HepG2 (cell line): ENCODE measurements around the gene CDH23. TPM values are rescaled to one million over a fixed set of nuclear protein-coding genes. Genes with fewer than 3 reads are reported as not detected.

ENCODE experiments used
- AKAP8 ChIP-seq: sonication (generic); formaldehyde crosslinking; IDR thresholded peaks from 2 replicates; pipeline ENCODE4 v1.5.1; 2020; ENCODE audit warnings: mild to moderate bottlenecking, missing genetic modification reagents
- CENPT ChIP-seq: sonication (generic); formaldehyde crosslinking; IDR thresholded peaks from 2 replicates; pipeline ENCODE4 v1.8.0; 2022; ENCODE audit warnings: low read depth, mild to moderate bottlenecking, moderate library complexity, missing genetic modification reagents
- ESRRA ChIP-seq: sonication (generic); formaldehyde crosslinking; IDR thresholded peaks from 2 replicates; pipeline ENCODE4 v1.5.1; 2020; ENCODE audit warnings: mild to moderate bottlenecking, low read depth, missing genetic modification reagents
- FOSL1 ChIP-seq: sonication (generic); formaldehyde crosslinking; IDR thresholded peaks from 2 replicates; pipeline ENCODE4 v1.9.0; 2021; ENCODE audit warnings: missing genetic modification reagents, borderline replicate concordance
- KLF6 ChIP-seq: IDR thresholded peaks from 2 replicates; pipeline ENCODE4 v1.8.0; 2016; ENCODE audit warnings: missing biosample characterization, missing genetic modification reagents
- NCOA1 ChIP-seq: sonication (generic); formaldehyde crosslinking; IDR thresholded peaks from 2 replicates; pipeline ENCODE4 v1.9.0; 2021; ENCODE audit warnings: missing genetic modification reagents
- NFE2L1 ChIP-seq: sonication (generic); formaldehyde crosslinking; IDR thresholded peaks from 2 replicates; pipeline ENCODE4 v1.4.0; 2020; ENCODE audit warnings: missing genetic modification reagents, mild to moderate bottlenecking, borderline replicate concordance
- RCOR2 ChIP-seq: IDR thresholded peaks from 2 replicates; pipeline ENCODE4 v1.6.1; 2016; ENCODE audit warnings: missing biosample characterization, missing genetic modification reagents
- SAFB2 ChIP-seq: sonication (generic); formaldehyde crosslinking; IDR thresholded peaks from 2 replicates; pipeline ENCODE4 v1.5.1; 2020; ENCODE audit warnings: missing genetic modification reagents, low read depth, mild to moderate bottlenecking, borderline replicate concordance
- SMAD3 ChIP-seq: sonication (generic); formaldehyde crosslinking; IDR thresholded peaks from 2 replicates; pipeline ENCODE4 v1.4.0; 2020; ENCODE audit warnings: missing genetic modification reagents
- SMAD9 ChIP-seq: sonication (generic); formaldehyde crosslinking; IDR thresholded peaks from 2 replicates; pipeline ENCODE4 v1.5.1; 2020; ENCODE audit warnings: mild to moderate bottlenecking, missing genetic modification reagents
- TCF12 ChIP-seq, 2 experiments: fragments of 450-650 bp in 1 of 2; sonication (generic) in 1 of 2; formaldehyde crosslinking in 1 of 2; IDR thresholded peaks; 2 replicates each; pipeline versions ENCODE4 v1.6.1 to v1.8.0; 2017 to 2022; ENCODE audit warnings: antibody characterized with exemption in 1 of 2, mild to moderate bottlenecking in 1 of 2, missing genetic modification reagents in 1 of 2, moderate library complexity in 1 of 2
- TCF7L2 ChIP-seq: IDR thresholded peaks from 2 replicates; pipeline ENCODE4 v1.6.1; 2011; ENCODE audit warnings: mild to moderate bottlenecking, low read depth, low read length, moderate library complexity
- TP53 ChIP-seq: sonication (generic); formaldehyde crosslinking; conservative IDR thresholded peaks from 2 replicates; pipeline ENCODE4 v1.4.0; 2020; ENCODE audit warnings: missing genetic modification reagents
- ZNF12 ChIP-seq: sonication (generic); formaldehyde crosslinking; IDR thresholded peaks from 2 replicates; pipeline ENCODE4 v1.5.0; 2020; ENCODE audit warnings: missing genetic modification reagents
- ZNF121 ChIP-seq: sonication (generic); formaldehyde crosslinking; IDR thresholded peaks from 2 replicates; pipeline ENCODE4 v1.5.0; 2020; ENCODE audit warnings: mild to moderate bottlenecking, missing genetic modification reagents
- ZNF230 ChIP-seq: sonication (generic); formaldehyde crosslinking; IDR thresholded peaks from 2 replicates; pipeline ENCODE4 v1.4.0; 2020; ENCODE audit warnings: mild to moderate bottlenecking, missing genetic modification reagents
- ZNF672 ChIP-seq: sonication (generic); formaldehyde crosslinking; IDR thresholded peaks from 2 replicates; pipeline ENCODE4 v1.8.1; 2022; ENCODE audit warnings: missing genetic modification reagents
- ZNF75D ChIP-seq: sonication (generic); formaldehyde crosslinking; IDR thresholded peaks from 2 replicates; pipeline ENCODE4 v1.8.1; 2023; ENCODE audit warnings: missing genetic modification reagents, mild to moderate bottlenecking, borderline replicate concordance
- polyA plus RNA-seq, 8 experiments: library from polyadenylated mRNA; depleted of rRNA in 3 of 8; stranded (reverse) in 7 of 8; unstranded in 1 of 8; fragments of >200 nt; fragmentation: Illumina TruSeq in 4 of 8; extraction: Trizol in 4 of 8; gene quantifications; 2 replicates each; pipeline versions ENCODE4 v1.2.1 to v1.2.3, GENCODE V29; 2011 to 2016; ENCODE audit warnings: low read depth in 4 of 8, missing spikeins in 1 of 8, mixed read lengths in 1 of 8; ENCODE audit not compliant: insufficient read depth in 1 of 8
- total RNA-seq, 5 experiments: library from RNA; depleted of rRNA; stranded (reverse); fragments of >200 nt; fragmentation: Illumina TruSeq; extraction: Trizol; gene quantifications; 2 replicates each; pipeline ENCODE4 v1.2.3, GENCODE V29; 2016; ENCODE audit warnings: low read depth in 1 of 5
- TF ChIP-seq, protein P1 (sequence below): sonication (generic); formaldehyde crosslinking; IDR thresholded peaks from 2 replicates; pipeline ENCODE4 v1.4.0; 2020; ENCODE audit warnings: mild to moderate bottlenecking, missing genetic modification reagents
- TF ChIP-seq, protein P2 (sequence below): sonication (generic); formaldehyde crosslinking; IDR thresholded peaks from 2 replicates; pipeline ENCODE4 v1.4.0; 2020; ENCODE audit warnings: missing genetic modification reagents
- TF ChIP-seq, protein P3 (sequence below), 2 experiments: sonication (generic) in 1 of 2; formaldehyde crosslinking in 1 of 2; IDR thresholded peaks; 2 replicates each; pipeline versions ENCODE4 v1.5.1 to v1.6.1; 2011 to 2020; ENCODE audit warnings: borderline replicate concordance in 1 of 2, low read depth in 1 of 2, low read length in 1 of 2, mild to moderate bottlenecking in 1 of 2, missing genetic modification reagents in 1 of 2, moderate library complexity in 1 of 2
- TF ChIP-seq, protein P4 (sequence below): sonication (generic); formaldehyde crosslinking; IDR thresholded peaks from 2 replicates; pipeline ENCODE4 v1.5.1; 2020; ENCODE audit warnings: missing genetic modification reagents, mild to moderate bottlenecking, borderline replicate concordance

CDH23 gene
- total and polyA plus RNA-seq, 2 of the 13 experiments (the other 11 are each of a cell fraction or from before 2014, with no cell fraction given), result 0.13 TPM; not detected in 1

DNA sequence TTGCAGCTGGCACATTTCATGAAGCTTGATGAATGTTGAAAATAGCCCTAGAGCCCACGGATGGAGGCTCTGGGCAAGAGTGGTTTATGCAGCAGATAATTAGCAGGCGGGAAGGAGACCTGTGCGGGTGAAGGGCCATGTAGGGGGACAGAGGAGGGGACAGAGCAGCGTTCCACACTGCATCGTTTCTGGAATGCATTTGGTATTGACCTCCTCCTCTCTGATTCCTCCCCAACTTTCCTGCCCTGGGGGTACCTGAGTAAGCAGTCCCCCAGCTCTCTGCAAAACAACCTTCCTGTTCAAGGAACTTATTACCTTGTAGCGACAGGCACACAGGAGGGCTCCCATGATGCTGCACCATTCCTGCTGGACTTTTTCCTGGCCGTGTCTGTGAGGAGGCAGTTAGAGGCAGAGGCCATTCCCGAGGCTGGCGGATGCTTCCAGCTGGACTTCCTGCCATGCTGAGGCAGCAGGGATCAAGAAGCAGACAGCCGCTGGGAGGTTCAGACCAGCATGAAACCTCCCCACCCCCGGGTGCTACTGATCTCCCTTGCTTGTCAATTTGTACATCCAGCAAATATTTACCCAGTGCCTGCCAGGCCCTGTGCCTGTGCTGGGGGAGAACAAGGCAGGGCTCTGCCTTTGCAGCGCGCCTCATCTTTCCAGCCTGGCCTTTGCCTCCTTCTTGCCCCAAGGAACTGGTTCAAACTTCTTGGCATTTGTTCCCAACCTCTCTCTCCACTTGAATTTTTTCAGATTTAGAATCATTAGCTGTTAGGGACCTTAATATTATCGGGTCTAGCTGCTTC is 48.9 kb upstream of the CDH23 start (continued):
- TF ChIP-seq, protein P1, sequence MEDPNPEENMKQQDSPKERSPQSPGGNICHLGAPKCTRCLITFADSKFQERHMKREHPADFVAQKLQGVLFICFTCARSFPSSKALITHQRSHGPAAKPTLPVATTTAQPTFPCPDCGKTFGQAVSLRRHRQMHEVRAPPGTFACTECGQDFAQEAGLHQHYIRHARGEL (CRISPR knock-in tag), result no peak
- TF ChIP-seq SMAD3 (peak; percentile 71; the same call in 1 of the 2 replicates), ZNF230 (0 out of 2 replicates have a peak, but pooled peaks have one; percentile 89), SMAD9 (CRISPR knock-in tag) (no peak), ZNF121 (CRISPR knock-in tag) (0 out of 2 replicates have a peak, but pooled peaks have one; percentile 27), ZNF672 (CRISPR knock-in tag) (no peak), ESRRA (peak; percentile 82), ZNF12 (CRISPR knock-in tag) (peak; percentile 89), ZNF75D (CRISPR knock-in tag) (no peak), SAFB2 (no peak; the same call in 1 of the 2 replicates), TCF12 (IDR thresholded peaks at IDR 0.05) (no peak), TCF12 (CRISPR knock-in tag; IDR thresholded peaks at IDR 0.05) (0 out of 2 replicates have a peak, but pooled peaks have one; percentile 33), TCF7L2 (no peak), AKAP8 (CRISPR knock-in tag) (no peak), TP53 (CRISPR knock-in tag) (0 out of 2 replicates have a peak, but pooled peaks have one; percentile 55), NCOA1 (CRISPR knock-in tag) (no peak), RCOR2 (CRISPR knock-in tag) (no peak; the same call in 1 of the 2 replicates), KLF6 (CRISPR knock-in tag) (peak; percentile 34; the same call in 1 of the 2 replicates), NFE2L1 (CRISPR knock-in tag) (no peak), FOSL1 (CRISPR knock-in tag) (no peak), CENPT (CRISPR knock-in tag) (no peak)
- TF ChIP-seq, protein P2, sequence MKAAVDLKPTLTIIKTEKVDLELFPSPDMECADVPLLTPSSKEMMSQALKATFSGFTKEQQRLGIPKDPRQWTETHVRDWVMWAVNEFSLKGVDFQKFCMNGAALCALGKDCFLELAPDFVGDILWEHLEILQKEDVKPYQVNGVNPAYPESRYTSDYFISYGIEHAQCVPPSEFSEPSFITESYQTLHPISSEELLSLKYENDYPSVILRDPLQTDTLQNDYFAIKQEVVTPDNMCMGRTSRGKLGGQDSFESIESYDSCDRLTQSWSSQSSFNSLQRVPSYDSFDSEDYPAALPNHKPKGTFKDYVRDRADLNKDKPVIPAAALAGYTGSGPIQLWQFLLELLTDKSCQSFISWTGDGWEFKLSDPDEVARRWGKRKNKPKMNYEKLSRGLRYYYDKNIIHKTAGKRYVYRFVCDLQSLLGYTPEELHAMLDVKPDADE (CRISPR knock-in tag), result no peak
- TF ChIP-seq, protein P3, sequence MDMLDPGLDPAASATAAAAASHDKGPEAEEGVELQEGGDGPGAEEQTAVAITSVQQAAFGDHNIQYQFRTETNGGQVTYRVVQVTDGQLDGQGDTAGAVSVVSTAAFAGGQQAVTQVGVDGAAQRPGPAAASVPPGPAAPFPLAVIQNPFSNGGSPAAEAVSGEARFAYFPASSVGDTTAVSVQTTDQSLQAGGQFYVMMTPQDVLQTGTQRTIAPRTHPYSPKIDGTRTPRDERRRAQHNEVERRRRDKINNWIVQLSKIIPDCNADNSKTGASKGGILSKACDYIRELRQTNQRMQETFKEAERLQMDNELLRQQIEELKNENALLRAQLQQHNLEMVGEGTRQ (IDR thresholded peaks at IDR 0.05; ENCODE audit: low read depth, low read length), result no peak
- TF ChIP-seq, protein P3 (CRISPR knock-in tag; IDR thresholded peaks at IDR 0.05; ENCODE audit: borderline replicate concordance), result no peak
- TF ChIP-seq, protein P4, sequence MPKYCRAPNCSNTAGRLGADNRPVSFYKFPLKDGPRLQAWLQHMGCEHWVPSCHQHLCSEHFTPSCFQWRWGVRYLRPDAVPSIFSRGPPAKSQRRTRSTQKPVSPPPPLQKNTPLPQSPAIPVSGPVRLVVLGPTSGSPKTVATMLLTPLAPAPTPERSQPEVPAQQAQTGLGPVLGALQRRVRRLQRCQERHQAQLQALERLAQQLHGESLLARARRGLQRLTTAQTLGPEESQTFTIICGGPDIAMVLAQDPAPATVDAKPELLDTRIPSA (CRISPR knock-in tag), result no peak
